Stimulated activated CD4-positive, alpha-beta T cell treated with anti-CD3 and anti-CD28 coated beads, TNF-alpha, amount 100 ng/mL, for 1 hour (primary cell): Measurements from ENCODE around the gene MYO3A.
"Not testable (repeated sequence)": the region's sequence is repeated elsewhere in the genome, so short reads cannot be mapped to it uniquely, and the experiment has no call there.

Experiments used
- DNase-seq, 3 donors: peaks; one replicate each; pipeline ENCODE4 v3.0.0-alpha.2; 2020; ENCODE audit warnings: low read depth in 3 of 3, low spot score in 1 of 3

Gene MYO3A

GRCh38 chr10:26087666-26088065, 153.6 kb downstream of the MYO3A start:
- DNase-seq, result no peak

GRCh38 chr10:26090026-26090425, 156.0 kb downstream of the MYO3A start:
- DNase-seq, result no peak

- DNase-seq, result no peak
Observed at GRCh38 chr10:26090762-26091161, 156.7 kb downstream of the MYO3A start.

GRCh38 chr10:26093229-26093628, 159.2 kb downstream of the MYO3A start:
- no peak for DNase-seq

- DNase-seq, result no peak
Observed at GRCh38 chr10:26095781-26096180, 161.8 kb downstream of the MYO3A start.

- not testable (repeated sequence) for DNase-seq
Observed at GRCh38 chr10:26097549-26097948, 163.5 kb downstream of the MYO3A start.

GRCh38 chr10:26112532-26112931, 178.5 kb downstream of the MYO3A start:
- DNase-seq, result no peak

GRCh38 chr10:26138613-26139012, 204.6 kb downstream of the MYO3A start:
- no peak for DNase-seq

GRCh38 chr10:26156019-26156418, 222.0 kb downstream of the MYO3A start:
- DNase-seq, result no peak

GRCh38 chr10:26157734-26158133, 223.7 kb downstream of the MYO3A start:
- no peak for DNase-seq

GRCh38 chr10:26169466-26169865, 235.4 kb downstream of the MYO3A start:
- no peak for DNase-seq

GRCh38 chr10:26172131-26172530, 238.1 kb downstream of the MYO3A start:
- DNase-seq, result no peak

GRCh38 chr10:26173837-26174236, 239.8 kb downstream of the MYO3A start:
- no peak for DNase-seq

GRCh38 chr10:26177341-26177740, 243.3 kb downstream of the MYO3A start:
- DNase-seq, result no peak

GRCh38 chr10:26194275-26194674, 260.2 kb downstream of the MYO3A start:
- DNase-seq, result no peak

GRCh38 chr10:26197248-26197647, 263.2 kb downstream of the MYO3A start:
- DNase-seq, result no peak

GRCh38 chr10:26198119-26198518, 264.1 kb downstream of the MYO3A start:
- DNase-seq, result no peak

GRCh38 chr10:26199841-26200240, 265.8 kb downstream of the MYO3A start:
- DNase-seq, result no peak

- DNase-seq, result no peak
Observed at GRCh38 chr10:26205223-26205622, 271.2 kb downstream of the MYO3A start.

GRCh38 chr10:26211781-26212444, 277.9 kb downstream of the MYO3A start:
- no peak for DNase-seq

GRCh38 chr10:26212511-26212910, 278.5 kb downstream of the MYO3A start:
- no peak for DNase-seq

- DNase-seq, result no peak
Observed at GRCh38 chr10:26213157-26213800, 279.2 kb downstream of the MYO3A start.

GRCh38 chr10:26214004-26214403, 280.0 kb downstream of the MYO3A start:
- DNase-seq, result no peak
